Trophoblast cell (in vitro differentiated cells and primary cell): Measurements from ENCODE around the gene MN1.
A peak's percentile ranks its signal among the peaks of the same experiment; 100 is the strongest.

Experiments used
- DNase-seq, 2 donors: peaks; one replicate each; pipeline ENCODE4 v3.0.0-alpha.2; 2016
- H2AFZ ChIP-seq: 2 replicates; pipeline ENCODE4 v1.6.1; 2013; ENCODE audit warnings: low read length, moderate library complexity, mild to moderate bottlenecking; ENCODE audit not compliant: insufficient read depth, poor library complexity
- H2AK5ac ChIP-seq: 2 replicates; pipeline ENCODE4 v1.6.1; 2013; ENCODE audit warnings: mild to moderate bottlenecking, low read length
- H2BK120ac ChIP-seq: 2 replicates; pipeline ENCODE4 v1.6.1; 2013; ENCODE audit warnings: low read length, mild to moderate bottlenecking, moderate library complexity; ENCODE audit not compliant: insufficient read depth, poor library complexity
- H2BK12ac ChIP-seq: 2 replicates; pipeline ENCODE4 v1.6.1; 2013; ENCODE audit warnings: mild to moderate bottlenecking, low read length, moderate library complexity
- H2BK5ac ChIP-seq: 2 replicates; pipeline ENCODE4 v1.6.1; 2013; ENCODE audit warnings: low read length, low read depth, moderate library complexity, mild to moderate bottlenecking; ENCODE audit not compliant: poor library complexity
- H3K14ac ChIP-seq: 2 replicates; pipeline ENCODE4 v1.6.1; 2013; ENCODE audit warnings: mild to moderate bottlenecking, low read length
- H3K18ac ChIP-seq: 2 replicates; pipeline ENCODE4 v1.6.1; 2013; ENCODE audit warnings: mild to moderate bottlenecking, low read length
- H3K23ac ChIP-seq: 2 replicates; pipeline ENCODE4 v1.6.1; 2013; ENCODE audit warnings: low read length
- H3K27ac ChIP-seq: 2 replicates; pipeline ENCODE4 v1.5.1; 2013; ENCODE audit warnings: low read depth, mild to moderate bottlenecking, inconsistent platforms, low read length, moderate library complexity
- H3K27me3 ChIP-seq: 2 replicates; pipeline ENCODE4 v1.6.1; 2013; ENCODE audit warnings: inconsistent platforms, mild to moderate bottlenecking, low read length, moderate library complexity; ENCODE audit not compliant: insufficient read depth
- H3K36me3 ChIP-seq, 2 experiments: 1 replicate in 1 of 2; 2 replicates in 1 of 2; pipeline ENCODE4 v1.6.1; 2013; ENCODE audit warnings: low read length in 2 of 2, mild to moderate bottlenecking in 2 of 2, moderate library complexity in 1 of 2; ENCODE audit not compliant: insufficient read depth in 2 of 2, control insufficient read depth in 1 of 2
- H3K4ac ChIP-seq: 2 replicates; pipeline ENCODE4 v1.6.1; 2013; ENCODE audit warnings: low read depth, mild to moderate bottlenecking, low read length, moderate library complexity
- H3K4me1 ChIP-seq, 2 experiments: 1 replicate in 1 of 2; 2 replicates in 1 of 2; pipeline ENCODE4 v1.6.1; 2013; ENCODE audit warnings: low read length in 2 of 2, mild to moderate bottlenecking in 2 of 2, moderate library complexity in 1 of 2; ENCODE audit not compliant: insufficient read depth in 2 of 2, control insufficient read depth in 1 of 2
- H3K4me2 ChIP-seq: 2 replicates; pipeline ENCODE4 v1.6.1; 2013; ENCODE audit warnings: inconsistent platforms, mild to moderate bottlenecking, low read length, moderate library complexity
- H3K4me3 ChIP-seq: 2 replicates; pipeline ENCODE4 v1.5.1; 2013; ENCODE audit warnings: mild to moderate bottlenecking, low read depth, low read length, inconsistent platforms
- H3K79me1 ChIP-seq: one replicate; pipeline ENCODE4 v1.6.1; 2013; ENCODE audit warnings: low read length
- H3K79me2 ChIP-seq: 2 replicates; pipeline ENCODE4 v1.6.1; 2013; ENCODE audit warnings: low read length, mild to moderate bottlenecking; ENCODE audit not compliant: control insufficient read depth, insufficient read depth, poor library complexity
- H3K9ac ChIP-seq: 2 replicates; pipeline ENCODE4 v1.6.1; 2013; ENCODE audit warnings: mild to moderate bottlenecking, low read length
- H3K9me3 ChIP-seq: 2 replicates; pipeline ENCODE4 v1.6.1; 2013; ENCODE audit warnings: low read depth, mild to moderate bottlenecking, control low read depth, inconsistent platforms, low read length; ENCODE audit not compliant: insufficient read depth
- H4K12ac ChIP-seq: 2 replicates; pipeline ENCODE4 v1.6.1; 2013; ENCODE audit warnings: low read depth, mild to moderate bottlenecking, low read length, moderate library complexity
- H4K8ac ChIP-seq: 2 replicates; pipeline ENCODE4 v1.6.1; 2013; ENCODE audit warnings: low read depth, mild to moderate bottlenecking, low read length, moderate library complexity
- H4K91ac ChIP-seq: one replicate; pipeline ENCODE4 v1.6.1; 2013; ENCODE audit warnings: low read depth, mild to moderate bottlenecking, low read length, moderate library complexity
- WGBS: extraction: QIAGEN DNeasy Blood & Tissue Kit; methylation state at CpG from one replicate; pipeline ENCODE4 v1.1.7; 2013; ENCODE audit warnings: missing lambda C conversion rate; ENCODE audit not compliant: insufficient read length, insufficient coverage; ENCODE audit errors: extremely low coverage; 5-methylcytosine and 5-hydroxymethylcytosine counted together

The MN1 gene

DNA sequence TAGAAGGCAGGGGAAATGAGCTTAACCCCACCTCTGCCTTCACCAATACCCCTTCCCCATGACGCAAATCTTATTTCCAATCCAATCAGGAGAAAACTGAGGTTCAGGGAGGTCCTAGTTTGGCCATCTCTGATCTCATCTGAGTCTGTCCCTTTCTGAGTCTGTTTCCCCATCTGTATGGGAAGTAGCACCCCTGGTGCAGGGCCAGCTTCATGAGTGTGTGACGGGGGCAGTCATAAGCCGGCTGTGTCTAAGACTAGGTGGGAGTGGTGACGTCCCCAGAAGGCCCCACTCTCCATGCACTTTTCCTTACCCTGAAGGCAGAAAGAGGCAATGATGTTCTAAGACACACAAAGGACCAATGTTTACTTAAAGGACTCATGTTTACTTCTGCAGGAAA is 72.3 kb downstream of the MN1 start:
- no peak overlapping the region for H4K12ac ChIP-seq

DNA sequence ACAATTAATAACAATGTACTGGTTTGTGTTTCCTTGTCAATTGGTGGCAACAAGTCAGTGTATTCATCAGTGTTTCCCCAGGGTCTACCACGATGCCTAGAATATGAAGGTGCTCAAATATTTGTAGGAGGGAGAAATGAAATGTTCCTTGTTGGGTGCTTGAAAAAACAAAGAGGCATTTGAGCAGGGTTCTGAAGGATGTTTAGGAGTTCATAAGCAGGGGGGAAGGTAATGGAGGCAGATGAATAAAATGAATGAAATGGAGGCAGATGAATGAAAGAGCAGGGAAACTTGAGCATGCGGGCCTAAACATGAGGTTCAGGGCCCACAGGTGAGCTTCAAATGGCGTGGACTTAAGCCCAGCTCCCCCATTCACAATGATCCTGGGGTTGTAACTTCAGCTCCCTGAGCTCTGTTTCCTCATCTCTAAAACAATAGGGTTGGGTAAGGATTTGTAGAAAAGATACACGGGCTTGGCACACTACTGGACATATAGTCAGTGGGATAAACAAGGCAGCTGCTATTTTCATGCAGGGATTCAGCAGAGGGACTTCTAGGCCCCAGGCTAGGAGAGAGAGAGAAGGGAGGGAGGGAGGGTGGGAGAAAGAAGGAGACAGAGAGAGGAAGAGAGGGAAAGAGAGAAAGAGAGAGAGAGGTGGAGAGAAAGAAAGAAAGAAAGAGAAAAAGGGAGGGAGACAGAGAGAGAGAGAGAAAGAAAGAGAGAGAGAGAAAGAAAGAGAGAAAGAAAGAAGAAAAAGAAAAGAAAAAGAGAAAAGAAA is 73.7 kb downstream of the MN1 start:
- Histone ChIP-seq H2BK12ac (no peak overlapping the region), H3K9me3 (peaks cover 4% of the 10 kb centered on the region), H3K23ac (no peak overlapping the region), H3K4me3 (no peak overlapping the region), H4K12ac (no peak overlapping the region), H3K14ac (no peak overlapping the region), H2AK5ac (no peak overlapping the region), H2BK5ac (no peak overlapping the region), H3K4ac (no peak overlapping the region), H3K79me2 (no peaks in the 10 kb centered on the region), H3K79me1 (no peaks in the 10 kb centered on the region), H3K36me3 (no peaks in the 10 kb centered on the region), H4K91ac (no peak overlapping the region), H3K9ac (no peak overlapping the region), H3K27me3 (no peaks in the 10 kb centered on the region), H3K4me2 (no peak overlapping the region), H2AFZ (no peak overlapping the region), H4K8ac (no peak overlapping the region), H3K27ac (no peak overlapping the region), H2BK120ac (no peak overlapping the region), H3K18ac (no peak overlapping the region), H3K4me1 (peaks cover 3 to 4% of the 10 kb centered on the region in 2 experiments)
- DNase-seq = no peak
- no CpG with 5 or more reads among the region's 4 CpGs for WGBS

More for the DNA sequence above, 72.3 kb downstream of the MN1 start:
- Histone ChIP-seq H3K27ac (no peak overlapping the region), H3K4me2 (no peak overlapping the region), H4K91ac (no peak overlapping the region), H3K79me2 (no peaks in the 10 kb centered on the region), H2BK120ac (no peak overlapping the region), H4K8ac (no peak overlapping the region), H2BK5ac (no peak overlapping the region), H3K4me3 (no peak overlapping the region), H3K14ac (no peak overlapping the region), H3K9ac (no peak overlapping the region), H3K4me1 (peaks cover 3 to 4% of the 10 kb centered on the region in 2 experiments), H2BK12ac (no peak overlapping the region), H3K36me3 (no peaks in the 10 kb centered on the region), H3K23ac (no peak overlapping the region), H2AFZ (no peak overlapping the region), H3K27me3 (no peaks in the 10 kb centered on the region), H3K18ac (no peak overlapping the region), H3K79me1 (no peaks in the 10 kb centered on the region), H3K9me3 (peaks cover 4% of the 10 kb centered on the region), H2AK5ac (no peak overlapping the region), H3K4ac (no peak overlapping the region)
- no CpG with 5 or more reads among the region's 4 CpGs for WGBS
- DNase-seq = no peak

DNA sequence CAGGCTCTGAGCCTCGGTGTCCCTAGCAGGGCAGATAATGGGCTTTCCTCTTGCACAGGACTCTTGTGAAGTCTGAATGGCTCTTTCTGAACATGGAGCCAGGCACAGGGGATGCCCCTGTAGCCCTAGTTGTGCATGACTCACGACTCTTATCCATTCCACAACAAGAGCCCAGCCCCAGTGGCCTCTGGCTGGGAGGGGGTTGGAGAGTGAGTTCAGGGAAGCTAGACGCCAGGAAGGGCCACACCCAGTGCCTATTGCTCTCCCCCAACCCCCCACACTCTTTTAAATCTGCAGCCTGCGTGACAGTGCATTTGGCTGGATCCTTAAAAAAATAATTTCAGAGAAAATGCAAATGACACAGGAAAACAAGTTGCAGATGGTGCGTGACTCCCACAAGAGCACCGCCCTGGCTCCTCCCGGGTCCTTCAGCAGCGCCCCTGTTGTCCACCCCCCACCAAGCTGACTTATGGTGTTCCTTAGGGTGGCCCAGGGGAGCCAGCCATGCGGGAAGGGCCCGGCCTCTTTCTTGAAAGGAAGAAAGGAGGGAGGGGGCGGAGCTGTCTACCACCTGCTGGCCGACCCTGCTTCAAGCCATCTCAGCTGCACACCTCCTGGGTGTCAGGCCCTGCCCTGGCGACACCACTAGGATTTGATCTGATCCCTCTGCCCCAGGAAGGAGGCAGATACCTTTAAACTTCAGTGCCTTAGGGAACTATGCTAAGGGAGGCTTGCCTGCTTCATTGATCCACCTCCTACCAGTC is 74.7 kb downstream of the MN1 start:
- Histone ChIP-seq H3K4me2 (no peak overlapping the region), H3K4ac (no peak overlapping the region), H3K79me2 (no peaks in the 10 kb centered on the region), H3K14ac (no peak overlapping the region), H3K27me3 (no peaks in the 10 kb centered on the region), H3K36me3 (no peaks in the 10 kb centered on the region), H4K91ac (no peak overlapping the region), H2BK12ac (no peak overlapping the region), H2BK5ac (no peak overlapping the region), H2BK120ac (no peak overlapping the region), H2AK5ac (no peak overlapping the region), H3K4me1 (peaks cover 3 to 4% of the 10 kb centered on the region in 2 experiments), H3K4me3 (no peak overlapping the region), H2AFZ (no peak overlapping the region), H3K9me3 (peaks cover 4% of the 10 kb centered on the region), H4K12ac (no peak overlapping the region), H3K79me1 (no peaks in the 10 kb centered on the region), H3K18ac (no peak overlapping the region), H4K8ac (no peak overlapping the region), H3K9ac (no peak overlapping the region), H3K23ac (no peak overlapping the region), H3K27ac (no peak overlapping the region)
- no CpG with 5 or more reads among the region's 13 CpGs for WGBS
- DNase-seq = peak in 1 of 2 donors; percentile 3

DNA sequence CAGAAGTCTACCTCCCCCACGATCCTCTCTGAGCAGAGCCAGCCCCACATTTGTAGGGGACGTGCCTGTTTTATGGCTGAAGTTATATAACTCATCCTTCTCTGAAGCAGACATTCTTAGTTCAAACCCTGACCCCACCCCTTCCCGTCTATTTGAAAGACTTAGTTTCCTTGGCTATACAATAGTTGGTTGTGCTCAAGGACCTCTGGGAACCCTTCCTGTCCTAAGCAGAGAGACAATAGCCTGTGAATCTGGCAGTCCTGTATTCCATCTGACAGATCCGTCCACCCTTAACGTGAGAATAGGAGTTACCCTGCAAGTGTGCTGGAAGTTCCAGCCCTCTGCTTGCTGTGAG is 75.2 kb downstream of the MN1 start:
- DNase-seq = no peak
- Histone ChIP-seq H3K79me2 (no peaks in the 10 kb centered on the region), H3K18ac (no peak overlapping the region), H4K91ac (no peak overlapping the region), H2BK120ac (no peak overlapping the region), H3K27me3 (no peaks in the 10 kb centered on the region), H3K79me1 (no peaks in the 10 kb centered on the region), H3K4me3 (no peak overlapping the region), H2AFZ (no peak overlapping the region), H3K36me3 (no peaks in the 10 kb centered on the region), H2AK5ac (no peak overlapping the region), H4K8ac (no peak overlapping the region), H3K27ac (no peak overlapping the region), H3K4ac (no peak overlapping the region), H3K4me2 (no peak overlapping the region), H4K12ac (no peak overlapping the region), H2BK5ac (no peak overlapping the region), H3K9me3 (peaks cover 4% of the 10 kb centered on the region), H3K23ac (no peak overlapping the region), H3K4me1 (peaks cover 3 to 4% of the 10 kb centered on the region in 2 experiments), H3K14ac (no peak overlapping the region), H3K9ac (no peak overlapping the region), H2BK12ac (no peak overlapping the region)
- WGBS = no CpG with 5 or more reads among the region's 5 CpGs
